Trophoblast cell (in vitro differentiated cells and primary cell): ENCODE measurements around the gene UBA3.
A peak's percentile ranks its signal among the peaks of the same experiment; 100 is the strongest.

ENCODE experiments used
- DNase-seq, 2 donors: peaks; one replicate each; pipeline ENCODE4 v3.0.0-alpha.2; 2016
- H2AFZ ChIP-seq: 2 replicates; pipeline ENCODE4 v1.6.1; 2013; ENCODE audit warnings: low read length, moderate library complexity, mild to moderate bottlenecking; ENCODE audit not compliant: insufficient read depth, poor library complexity
- H2AK5ac ChIP-seq: 2 replicates; pipeline ENCODE4 v1.6.1; 2013; ENCODE audit warnings: mild to moderate bottlenecking, low read length
- H2BK120ac ChIP-seq: 2 replicates; pipeline ENCODE4 v1.6.1; 2013; ENCODE audit warnings: low read length, mild to moderate bottlenecking, moderate library complexity; ENCODE audit not compliant: insufficient read depth, poor library complexity
- H2BK12ac ChIP-seq: 2 replicates; pipeline ENCODE4 v1.6.1; 2013; ENCODE audit warnings: mild to moderate bottlenecking, low read length, moderate library complexity
- H2BK5ac ChIP-seq: 2 replicates; pipeline ENCODE4 v1.6.1; 2013; ENCODE audit warnings: low read length, low read depth, moderate library complexity, mild to moderate bottlenecking; ENCODE audit not compliant: poor library complexity
- H3K14ac ChIP-seq: 2 replicates; pipeline ENCODE4 v1.6.1; 2013; ENCODE audit warnings: mild to moderate bottlenecking, low read length
- H3K18ac ChIP-seq: 2 replicates; pipeline ENCODE4 v1.6.1; 2013; ENCODE audit warnings: mild to moderate bottlenecking, low read length
- H3K23ac ChIP-seq: 2 replicates; pipeline ENCODE4 v1.6.1; 2013; ENCODE audit warnings: low read length
- H3K27ac ChIP-seq: 2 replicates; pipeline ENCODE4 v1.5.1; 2013; ENCODE audit warnings: low read depth, mild to moderate bottlenecking, inconsistent platforms, low read length, moderate library complexity
- H3K27me3 ChIP-seq: 2 replicates; pipeline ENCODE4 v1.6.1; 2013; ENCODE audit warnings: inconsistent platforms, mild to moderate bottlenecking, low read length, moderate library complexity; ENCODE audit not compliant: insufficient read depth
- H3K36me3 ChIP-seq, 2 experiments: 1 replicate in 1 of 2; 2 replicates in 1 of 2; pipeline ENCODE4 v1.6.1; 2013; ENCODE audit warnings: low read length in 2 of 2, mild to moderate bottlenecking in 2 of 2, moderate library complexity in 1 of 2; ENCODE audit not compliant: insufficient read depth in 2 of 2, control insufficient read depth in 1 of 2
- H3K4ac ChIP-seq: 2 replicates; pipeline ENCODE4 v1.6.1; 2013; ENCODE audit warnings: low read depth, mild to moderate bottlenecking, low read length, moderate library complexity
- H3K4me1 ChIP-seq, 2 experiments: 1 replicate in 1 of 2; 2 replicates in 1 of 2; pipeline ENCODE4 v1.6.1; 2013; ENCODE audit warnings: low read length in 2 of 2, mild to moderate bottlenecking in 2 of 2, moderate library complexity in 1 of 2; ENCODE audit not compliant: insufficient read depth in 2 of 2, control insufficient read depth in 1 of 2
- H3K4me2 ChIP-seq: 2 replicates; pipeline ENCODE4 v1.6.1; 2013; ENCODE audit warnings: inconsistent platforms, mild to moderate bottlenecking, low read length, moderate library complexity
- H3K4me3 ChIP-seq: 2 replicates; pipeline ENCODE4 v1.5.1; 2013; ENCODE audit warnings: mild to moderate bottlenecking, low read depth, low read length, inconsistent platforms
- H3K79me1 ChIP-seq: one replicate; pipeline ENCODE4 v1.6.1; 2013; ENCODE audit warnings: low read length
- H3K79me2 ChIP-seq: 2 replicates; pipeline ENCODE4 v1.6.1; 2013; ENCODE audit warnings: low read length, mild to moderate bottlenecking; ENCODE audit not compliant: control insufficient read depth, insufficient read depth, poor library complexity
- H3K9ac ChIP-seq: 2 replicates; pipeline ENCODE4 v1.6.1; 2013; ENCODE audit warnings: mild to moderate bottlenecking, low read length
- H3K9me3 ChIP-seq: 2 replicates; pipeline ENCODE4 v1.6.1; 2013; ENCODE audit warnings: low read depth, mild to moderate bottlenecking, control low read depth, inconsistent platforms, low read length; ENCODE audit not compliant: insufficient read depth
- H4K12ac ChIP-seq: 2 replicates; pipeline ENCODE4 v1.6.1; 2013; ENCODE audit warnings: low read depth, mild to moderate bottlenecking, low read length, moderate library complexity
- H4K8ac ChIP-seq: 2 replicates; pipeline ENCODE4 v1.6.1; 2013; ENCODE audit warnings: low read depth, mild to moderate bottlenecking, low read length, moderate library complexity
- H4K91ac ChIP-seq: one replicate; pipeline ENCODE4 v1.6.1; 2013; ENCODE audit warnings: low read depth, mild to moderate bottlenecking, low read length, moderate library complexity
- WGBS: extraction: QIAGEN DNeasy Blood & Tissue Kit; methylation state at CpG from one replicate; pipeline ENCODE4 v1.1.7; 2013; ENCODE audit warnings: missing lambda C conversion rate; ENCODE audit not compliant: insufficient read length, insufficient coverage; ENCODE audit errors: extremely low coverage; 5-methylcytosine and 5-hydroxymethylcytosine counted together

The UBA3 gene

GRCh38 chr3:69084326-69085167 is 4.4 kb upstream of the UBA3 start, which contains the start of gene ARL6IP5:
Gene ARL6IP5 (plus strand): TSS chr3:69084937. CDS start chr3:69085048, 111 bp downstream.
- H3K27ac ChIP-seq, result peak within 1 kb of the TSS; percentile 68
- H3K79me1 ChIP-seq, result peaks cover 20% of the 10 kb centered on the region
- H2AFZ ChIP-seq, result peak within 1 kb of the TSS; percentile 91
- H3K18ac ChIP-seq, result peak within 1 kb of the TSS; percentile 80
- H3K4me1 ChIP-seq, result peaks cover 8 to 26% of the 10 kb centered on the region in 2 experiments
- H4K12ac ChIP-seq, result peak within 1 kb of the TSS; percentile 57
- peak within 1 kb of the TSS; percentile 93 for H2AK5ac ChIP-seq
- peak within 1 kb of the TSS; percentile 89 for H3K4me3 ChIP-seq
- peak within 1 kb of the TSS; percentile 96 for H3K9ac ChIP-seq
- peak within 1 kb of the TSS; percentile 87 for H4K91ac ChIP-seq
- H4K8ac ChIP-seq, result peak within 1 kb of the TSS; percentile 93
- peaks cover 11% of the 10 kb centered on the region for H3K79me2 ChIP-seq
- no peaks in the 10 kb centered on the region for H3K27me3 ChIP-seq
- WGBS, result no CpG with 5 or more reads among the region's 32 CpGs
- H3K36me3 ChIP-seq, result no peaks in the 10 kb centered on the region
- H3K9me3 ChIP-seq, result no peaks in the 10 kb centered on the region
- peak within 1 kb of the TSS; percentile 68 for H3K4ac ChIP-seq
- H2BK5ac ChIP-seq, result peak within 1 kb of the TSS; percentile 82
- H2BK120ac ChIP-seq, result peak within 1 kb of the TSS; percentile 89
- H3K23ac ChIP-seq, result no peak within 1 kb of the TSS
- DNase-seq, result peak; percentile 88 to 91
- peak within 1 kb of the TSS; percentile 94 for H3K14ac ChIP-seq
- peak within 1 kb of the TSS; percentile 76 for H3K4me2 ChIP-seq
- peak within 1 kb of the TSS; percentile 72 for H2BK12ac ChIP-seq

- H3K4me1 ChIP-seq, result peaks cover 11 to 26% of the 10 kb centered on the region in 2 experiments
- no peak overlapping the region for H3K23ac ChIP-seq
- H2AK5ac ChIP-seq, result no peak overlapping the region
- no peak overlapping the region for H2BK120ac ChIP-seq
- H2BK5ac ChIP-seq, result no peak overlapping the region
- peaks cover 11% of the 10 kb centered on the region for H3K79me2 ChIP-seq
- no peaks in the 10 kb centered on the region for H3K9me3 ChIP-seq
- H3K27ac ChIP-seq, result no peak overlapping the region
- H2BK12ac ChIP-seq, result no peak overlapping the region
- no peak overlapping the region for H3K18ac ChIP-seq
- H3K79me1 ChIP-seq, result peaks cover 20% of the 10 kb centered on the region
- no peak overlapping the region for H3K14ac ChIP-seq
- no peaks in the 10 kb centered on the region for H3K27me3 ChIP-seq
- no peak overlapping the region for H3K4me2 ChIP-seq
- H4K91ac ChIP-seq, result no peak overlapping the region
- peak; percentile 42 to 52 for DNase-seq
- no peak overlapping the region for H4K12ac ChIP-seq
- H3K4ac ChIP-seq, result no peak overlapping the region
- H2AFZ ChIP-seq, result no peak overlapping the region
- H3K9ac ChIP-seq, result no peak overlapping the region
- H3K4me3 ChIP-seq, result no peak overlapping the region
- peaks cover 0 to 2% of the 10 kb centered on the region in 2 experiments for H3K36me3 ChIP-seq
- no peak overlapping the region for H4K8ac ChIP-seq
These were observed 2.6 kb upstream of the UBA3 start for GRCh38 chr3:69082805-69083204.

GRCh38 chr3:69082361-69082760 is 2.2 kb upstream of the UBA3 start:
- Histone ChIP-seq H3K36me3 (peaks cover 0 to 3% of the 10 kb centered on the region in 2 experiments), H3K4me1 (peaks cover 11 to 24% of the 10 kb centered on the region in 2 experiments), H2BK120ac (no peak overlapping the region), H3K79me1 (peaks cover 20% of the 10 kb centered on the region), H3K27ac (no peak overlapping the region), H3K79me2 (peaks cover 11% of the 10 kb centered on the region), H4K12ac (no peak overlapping the region), H3K18ac (no peak overlapping the region), H2BK12ac (peak overlapping the region; percentile 85), H2AK5ac (no peak overlapping the region), H2AFZ (no peak overlapping the region), H4K8ac (no peak overlapping the region), H3K14ac (no peak overlapping the region), H4K91ac (no peak overlapping the region), H3K27me3 (no peaks in the 10 kb centered on the region), H3K4ac (no peak overlapping the region), H3K9me3 (no peaks in the 10 kb centered on the region), H3K9ac (no peak overlapping the region), H2BK5ac (no peak overlapping the region), H3K4me3 (no peak overlapping the region), H3K4me2 (no peak overlapping the region), H3K23ac (no peak overlapping the region)
- DNase-seq, result no peak
- WGBS, result no CpG with 5 or more reads among the region's 2 CpGs

GRCh38 chr3:69081583-69082262 is 1.6 kb upstream of the UBA3 start:
- peaks cover 11% of the 10 kb centered on the region for H3K79me2 ChIP-seq
- no peak overlapping the region for H4K12ac ChIP-seq
- WGBS, result no CpG with 5 or more reads among the region's 5 CpGs

More at GRCh38 chr3:69081583-69082262, 1.6 kb upstream of the UBA3 start:
- Histone ChIP-seq H2BK12ac (peak overlapping the region; percentile 27), H4K8ac (peak overlapping the region; percentile 47), H3K9ac (no peak overlapping the region), H3K36me3 (peaks cover 0 to 4% of the 10 kb centered on the region in 2 experiments), H3K4me3 (no peak overlapping the region), H4K91ac (no peak overlapping the region), H3K27ac (no peak overlapping the region), H2BK120ac (peak overlapping the region; percentile 5), H3K23ac (no peak overlapping the region), H3K79me1 (peaks cover 17% of the 10 kb centered on the region), H3K18ac (no peak overlapping the region), H2AFZ (no peak overlapping the region), H3K4me1 (peaks cover 8 to 20% of the 10 kb centered on the region in 2 experiments), H2AK5ac (peak overlapping the region; percentile 9), H3K14ac (no peak overlapping the region), H2BK5ac (no peak overlapping the region), H3K4me2 (no peak overlapping the region), H3K9me3 (no peaks in the 10 kb centered on the region), H3K27me3 (no peaks in the 10 kb centered on the region), H3K4ac (no peak overlapping the region)
- DNase-seq, result peak; percentile 48 to 79
